GM18519 (cell line): ENCODE data around the gene DMD.
"Not testable (repeated sequence)": the region's sequence is repeated elsewhere in the genome, so short reads cannot be mapped to it uniquely, and the experiment has no call there.

Source experiments
- ATAC-seq: cut with Tn5 transposase; IDR thresholded peaks from one replicate; pipeline ENCODE4 v1.9.1; 2021; ENCODE audit warnings: mild to moderate bottlenecking, moderate library complexity; ENCODE audit not compliant: unreplicated experiment, low FRiP score

DMD gene

GRCh38 chrX:33160273-33160672, 51.1 kb downstream of the DMD start:
- ATAC-seq, result no peak

- no peak for ATAC-seq
Measured at GRCh38 chrX:33156152-33156726, 55.1 kb downstream of the DMD start.

- ATAC-seq, result no peak
Measured at GRCh38 chrX:33149580-33149979, 61.8 kb downstream of the DMD start.

GRCh38 chrX:33149085-33149484, 62.3 kb downstream of the DMD start:
- no peak for ATAC-seq

GRCh38 chrX:33142331-33142730, 69.0 kb downstream of the DMD start:
- no peak for ATAC-seq

GRCh38 chrX:33138677-33139249, 72.6 kb downstream of the DMD start:
- ATAC-seq, result no peak

GRCh38 chrX:33134164-33134563, 77.2 kb downstream of the DMD start:
- ATAC-seq, result no peak

GRCh38 chrX:33133320-33133719, 78.0 kb downstream of the DMD start:
- ATAC-seq, result no peak

- ATAC-seq, result no peak
Measured at GRCh38 chrX:33132569-33132968, 78.8 kb downstream of the DMD start.

- ATAC-seq, result no peak
Measured at GRCh38 chrX:33129607-33130006, 81.7 kb downstream of the DMD start.

GRCh38 chrX:33128048-33128805, 83.1 kb downstream of the DMD start:
- ATAC-seq, result no peak

- ATAC-seq, result no peak
Measured at GRCh38 chrX:33126469-33126868, 84.9 kb downstream of the DMD start.

- ATAC-seq, result no peak
Measured at GRCh38 chrX:33109858-33110257, 101.5 kb downstream of the DMD start.

- no peak for ATAC-seq
Measured at GRCh38 chrX:33106737-33107136, 104.6 kb downstream of the DMD start.

- ATAC-seq, result no peak
Measured at GRCh38 chrX:33095079-33095478, 116.3 kb downstream of the DMD start.

- no peak for ATAC-seq
Measured at GRCh38 chrX:33087411-33087810, 123.9 kb downstream of the DMD start.

GRCh38 chrX:33086886-33087285, 124.5 kb downstream of the DMD start:
- no peak for ATAC-seq

GRCh38 chrX:33082371-33082770, 129.0 kb downstream of the DMD start:
- no peak for ATAC-seq

GRCh38 chrX:33078273-33078672, 133.1 kb downstream of the DMD start:
- no peak for ATAC-seq

GRCh38 chrX:33073660-33074059, 137.7 kb downstream of the DMD start:
- ATAC-seq, result not testable (repeated sequence)

- no peak for ATAC-seq
Measured at GRCh38 chrX:33065415-33065814, 145.9 kb downstream of the DMD start.

GRCh38 chrX:33062041-33062440, 149.3 kb downstream of the DMD start:
- ATAC-seq, result no peak
